Fibroblast of lung (primary cell): ENCODE data around the gene SMOC2.

Experiments
- CTCF ChIP-seq, 2 donors: IDR thresholded peaks in 1 of 2; conservative IDR thresholded peaks in 1 of 2; 1 replicate in 1 of 2; 2 replicates in 1 of 2; pipeline ENCODE4 v1.5.1; 2011 to 2012; ENCODE audit warnings: low read length in 2 of 2, control low read depth in 1 of 2, inconsistent platforms in 1 of 2, low read depth in 1 of 2, mild to moderate bottlenecking in 1 of 2
- EZH2 ChIP-seq: IDR thresholded peaks from 2 replicates; pipeline ENCODE4 v1.5.1; 2012; ENCODE audit warnings: low read length, control low read depth, mild to moderate bottlenecking; ENCODE audit errors: missing control alignments

GRCh38 chr6:168550326-168550725 is 109.3 kb downstream of the SMOC2 start:
- no peak for TF ChIP-seq EZH2
- TF ChIP-seq CTCF (conservative IDR thresholded peaks at IDR 0.05 in 1 of 2, IDR thresholded peaks at IDR 0.05 in 1 of 2; ENCODE audit: low read depth in 1 of 2, low read length in 2 of 2): no peak
